HG02759 (cell line): ENCODE data around the gene A1BG.

Source experiments
- ATAC-seq: cut with Tn5 transposase; IDR thresholded peaks from one replicate; pipeline ENCODE4 v1.9.1; 2021; ENCODE audit warnings: mild to moderate bottlenecking, moderate library complexity; ENCODE audit not compliant: unreplicated experiment

A1BG gene

DNA sequence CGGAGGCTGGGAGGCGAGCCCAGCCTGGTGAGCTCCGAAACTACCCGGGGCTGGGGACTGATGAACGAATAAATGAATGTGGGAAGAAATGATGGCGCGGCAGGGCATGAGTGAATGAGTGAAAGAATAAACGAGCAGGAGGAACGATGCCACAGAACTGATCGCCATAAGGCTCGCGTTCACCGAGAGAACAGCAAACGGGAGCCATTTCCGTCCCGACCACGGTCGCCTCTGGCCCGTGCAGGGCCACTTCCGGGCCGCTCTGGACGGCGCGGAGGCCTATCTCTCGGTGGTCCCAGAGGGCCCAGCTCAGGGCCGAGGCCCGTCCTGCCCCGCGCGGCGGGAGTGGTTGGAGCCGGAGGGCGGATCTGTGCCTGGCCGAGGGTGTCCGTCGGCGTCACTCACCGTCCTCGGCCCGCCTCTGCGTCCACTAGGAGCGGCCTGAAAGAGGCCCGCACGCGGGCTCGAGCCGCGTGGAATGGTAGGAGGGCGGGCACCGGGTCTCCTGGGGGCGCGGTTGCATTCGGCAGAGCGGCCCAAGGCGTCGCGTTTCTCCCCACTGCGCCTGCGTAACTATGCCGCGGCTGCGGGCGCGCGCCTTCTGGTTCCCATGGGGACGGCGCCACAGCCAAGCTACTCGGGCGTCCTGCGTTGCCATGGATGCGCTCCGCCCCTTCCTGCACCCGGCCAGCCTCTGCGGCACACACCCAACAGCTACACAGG is 9.1 kb upstream of the A1BG start, which contains the start of gene ZNF497:
Gene ZNF497 (minus strand): TSS at position 480 of the 723 bp plus-strand sequence. CDS start 5,116 bp downstream, outside the sequence.
- ATAC-seq = peak; percentile 87

DNA sequence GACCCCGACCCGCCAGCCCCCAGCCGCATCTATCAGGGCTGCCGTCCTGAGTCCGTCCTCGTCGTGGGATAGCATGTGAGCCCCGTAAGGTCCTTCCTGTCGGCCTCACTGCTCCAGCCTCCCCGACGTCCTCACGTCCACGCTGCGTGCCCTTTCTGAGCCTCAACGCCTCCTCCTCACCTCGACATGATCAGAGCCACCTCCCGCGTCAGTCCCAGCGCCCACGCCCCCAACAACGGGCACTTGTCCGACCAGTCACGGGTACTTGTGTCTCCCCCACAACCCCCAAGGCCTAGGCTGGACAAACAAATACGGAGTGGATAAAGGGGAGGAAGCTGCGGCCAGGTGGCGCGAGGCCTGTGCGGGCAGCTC is 8.6 kb upstream of the A1BG start:
- peak; percentile 16 for ATAC-seq

DNA sequence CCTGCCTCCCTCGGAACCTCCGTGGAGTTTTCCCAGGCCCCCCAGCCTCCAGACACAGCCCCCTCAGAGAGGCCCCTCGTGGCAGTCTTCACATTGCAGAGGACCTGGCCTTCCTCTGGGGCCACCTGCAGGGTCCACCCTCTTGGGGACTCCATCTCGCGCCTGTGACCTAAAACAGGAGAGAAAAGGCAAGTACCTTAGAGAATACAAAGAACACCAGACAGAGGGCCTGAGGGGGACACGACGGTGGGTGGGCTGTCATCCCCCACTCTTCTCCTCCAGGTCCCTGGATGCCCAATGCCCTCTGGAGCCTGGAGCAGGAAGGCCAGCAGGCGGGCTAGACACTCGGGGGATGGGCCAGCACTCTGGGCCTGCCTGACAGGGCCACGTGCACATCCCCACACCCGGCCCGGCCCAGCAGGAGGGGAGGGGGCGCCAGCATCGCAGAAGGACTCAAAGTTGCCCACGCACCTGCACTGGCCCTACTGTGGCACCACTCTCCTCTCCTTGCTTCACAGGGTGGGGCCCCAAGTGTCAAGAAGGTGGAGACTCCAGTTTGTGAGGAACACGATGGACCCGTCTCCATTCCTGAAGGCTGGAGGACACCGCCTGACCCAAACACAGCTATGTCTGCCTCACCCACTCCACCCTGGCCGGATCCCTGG is 4.3 kb upstream of the A1BG start:
- no peak for ATAC-seq

DNA sequence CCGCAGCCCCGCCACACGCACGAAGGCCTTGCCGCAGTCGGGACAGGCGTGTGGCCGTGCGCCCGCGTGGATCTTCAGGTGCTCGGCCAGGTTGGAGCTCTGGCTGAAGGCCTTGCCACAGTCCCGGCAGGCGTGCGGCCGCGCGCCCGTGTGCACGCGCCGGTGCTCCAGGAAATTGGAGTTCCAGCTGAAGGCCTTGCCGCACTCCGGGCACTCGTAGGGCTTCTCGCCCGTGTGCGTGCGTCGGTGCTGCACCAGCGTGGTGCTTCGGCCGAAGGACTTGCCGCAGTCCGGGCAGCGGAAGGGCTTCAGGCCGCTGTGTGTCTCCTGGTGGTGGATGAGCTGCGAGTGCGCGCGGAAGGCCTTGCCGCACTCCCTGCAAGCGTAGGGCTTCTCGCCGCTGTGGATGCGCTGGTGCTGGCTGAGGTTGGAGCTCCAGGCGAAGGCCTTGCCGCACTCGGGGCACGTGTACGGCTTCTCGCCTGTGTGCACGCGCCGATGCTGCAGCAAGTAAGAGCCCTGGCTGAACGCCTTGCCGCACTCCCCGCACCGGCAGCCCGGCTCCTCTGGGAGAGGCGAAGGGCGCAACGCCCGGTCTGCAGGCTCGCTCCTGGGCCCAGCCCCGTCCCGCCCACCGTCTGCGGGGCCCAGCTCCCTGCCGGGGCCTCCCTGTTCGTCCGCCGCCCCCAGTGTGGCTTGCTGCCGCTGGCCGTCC is 3.6 kb upstream of the A1BG start:
- no peak for ATAC-seq

DNA sequence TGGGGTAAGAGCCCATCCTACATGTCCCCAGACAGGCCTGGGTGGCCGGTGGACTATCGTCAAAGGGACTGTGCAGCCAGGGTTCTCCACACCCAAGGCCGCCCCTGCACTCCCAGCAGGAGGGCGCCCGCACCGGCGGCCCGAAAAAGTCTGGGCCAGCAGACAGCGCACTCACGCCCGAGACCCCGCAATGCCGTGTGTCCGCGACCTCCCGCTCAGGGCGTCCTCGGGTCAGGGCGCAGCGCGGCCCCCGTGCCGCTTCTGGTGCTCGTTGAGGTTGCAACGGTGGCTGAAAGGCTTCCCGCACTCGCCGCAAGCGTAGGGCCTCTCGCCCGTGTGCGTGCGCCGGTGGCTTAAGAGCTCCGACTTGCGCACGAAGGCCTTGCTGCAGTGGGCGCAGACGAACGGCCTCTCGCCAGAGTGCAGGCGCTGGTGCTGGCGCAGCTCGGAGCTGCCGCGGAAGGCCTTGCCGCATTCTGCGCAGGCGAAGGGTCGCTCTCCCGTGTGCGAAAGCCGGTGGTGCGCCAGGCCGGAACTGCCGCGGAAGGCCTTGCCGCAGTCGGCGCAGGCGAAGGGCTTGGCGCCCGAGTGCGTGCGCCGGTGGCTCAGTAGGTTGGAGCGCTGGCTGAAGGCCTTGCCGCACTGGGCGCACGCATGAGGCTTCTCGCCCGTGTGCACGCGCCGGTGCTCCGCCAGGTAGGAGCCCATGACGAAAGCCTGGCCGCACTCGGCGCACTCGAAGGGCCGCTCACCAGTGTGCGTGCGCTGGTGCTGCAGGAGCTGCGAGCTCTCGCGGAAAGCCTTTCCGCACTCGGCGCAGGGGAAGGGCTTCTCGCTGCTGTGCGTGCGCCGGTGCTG is 2.8 kb upstream of the A1BG start:
- peak; percentile 58 for ATAC-seq

DNA sequence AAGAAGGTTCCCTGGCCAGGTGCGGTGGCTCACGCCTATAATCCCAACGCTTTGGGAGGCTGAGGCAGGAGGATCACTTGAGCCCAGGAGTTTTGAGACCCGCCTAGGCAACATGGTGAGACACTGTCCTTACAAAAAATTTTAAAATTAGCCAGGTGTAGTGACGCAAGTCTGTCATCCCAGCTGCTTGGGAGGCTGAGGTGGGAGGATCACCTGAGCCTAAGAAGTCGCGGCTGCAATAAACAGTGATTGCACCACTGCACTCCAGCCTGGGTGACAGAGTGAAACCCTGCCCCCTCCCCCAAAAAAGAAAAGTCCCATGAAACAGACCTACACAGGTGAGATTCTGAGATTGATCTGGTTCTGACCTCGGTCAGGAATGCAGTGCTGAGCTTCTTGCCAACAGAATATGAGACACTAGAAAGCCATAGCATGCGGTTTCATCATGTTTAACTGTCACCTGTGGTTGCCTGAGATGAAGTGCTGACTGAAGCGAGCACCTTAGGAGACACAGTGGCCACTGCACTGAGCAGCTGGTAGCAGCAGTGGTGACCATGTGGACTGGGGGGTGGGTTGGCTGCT is 2.0 kb upstream of the A1BG start:
- no peak for ATAC-seq

DNA sequence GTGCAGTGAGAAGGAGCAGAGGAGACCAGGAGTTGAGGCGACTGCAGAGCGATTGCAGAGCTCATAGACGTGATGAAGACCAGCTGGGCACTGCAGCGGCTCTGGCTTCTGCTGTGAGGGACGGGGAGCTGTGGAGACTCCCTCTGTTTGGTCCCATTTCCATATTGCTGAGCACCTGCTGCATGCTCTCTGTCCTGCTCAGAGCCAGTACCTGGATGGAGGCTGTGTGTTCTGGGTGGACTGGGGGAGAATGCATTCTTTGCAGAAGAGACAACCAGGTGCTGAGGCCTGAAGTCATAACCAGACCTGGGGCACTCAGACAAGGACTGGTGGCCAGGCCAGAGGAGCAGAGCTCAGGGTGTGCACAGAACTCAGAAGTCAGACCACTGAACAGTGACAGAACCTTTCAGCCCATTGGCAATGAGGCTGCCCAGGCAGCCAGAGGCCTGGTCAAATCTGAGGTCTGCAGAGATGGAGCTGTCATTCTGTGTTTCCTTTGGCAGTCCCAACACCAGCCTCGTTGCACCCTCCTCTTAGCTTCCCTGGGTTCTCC is 1.3 kb upstream of the A1BG start:
- no peak for ATAC-seq

DNA sequence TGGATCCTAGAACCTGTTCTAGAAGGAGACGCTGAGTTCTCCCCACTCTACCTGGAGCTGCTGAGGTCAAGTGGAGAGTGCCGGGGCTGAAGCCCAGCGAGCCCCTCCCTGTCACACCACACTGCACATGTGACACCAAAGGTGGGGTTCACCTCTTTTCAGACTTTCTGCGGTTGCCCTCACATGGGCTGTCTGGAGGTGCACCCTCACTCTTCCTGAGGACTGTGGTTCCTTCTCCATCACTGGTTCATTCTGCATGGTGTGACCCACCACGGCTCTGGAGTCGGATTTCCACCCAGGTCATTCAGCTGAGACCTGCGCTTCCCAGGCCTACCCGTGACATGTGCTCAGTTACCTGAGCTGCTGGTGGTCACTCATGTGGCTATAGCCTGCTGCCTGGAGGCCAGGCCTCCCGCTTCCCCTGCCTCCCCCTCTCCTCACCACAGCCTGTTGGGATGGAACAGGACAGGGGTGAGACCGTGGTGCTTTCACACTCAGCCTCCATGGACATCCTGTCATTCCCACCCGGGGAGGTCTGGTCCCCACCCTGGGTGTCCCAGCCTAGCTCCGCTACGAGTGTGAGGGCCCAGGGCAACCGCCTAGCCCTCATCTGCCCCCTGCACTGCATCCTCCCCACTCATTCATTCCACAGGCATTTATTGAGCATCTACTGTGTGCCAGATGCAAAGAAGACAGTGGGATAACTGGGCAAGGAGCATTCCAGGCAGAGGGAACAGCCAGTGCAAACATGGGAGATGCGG is 605 bp upstream of the A1BG start:
- no peak for ATAC-seq

DNA sequence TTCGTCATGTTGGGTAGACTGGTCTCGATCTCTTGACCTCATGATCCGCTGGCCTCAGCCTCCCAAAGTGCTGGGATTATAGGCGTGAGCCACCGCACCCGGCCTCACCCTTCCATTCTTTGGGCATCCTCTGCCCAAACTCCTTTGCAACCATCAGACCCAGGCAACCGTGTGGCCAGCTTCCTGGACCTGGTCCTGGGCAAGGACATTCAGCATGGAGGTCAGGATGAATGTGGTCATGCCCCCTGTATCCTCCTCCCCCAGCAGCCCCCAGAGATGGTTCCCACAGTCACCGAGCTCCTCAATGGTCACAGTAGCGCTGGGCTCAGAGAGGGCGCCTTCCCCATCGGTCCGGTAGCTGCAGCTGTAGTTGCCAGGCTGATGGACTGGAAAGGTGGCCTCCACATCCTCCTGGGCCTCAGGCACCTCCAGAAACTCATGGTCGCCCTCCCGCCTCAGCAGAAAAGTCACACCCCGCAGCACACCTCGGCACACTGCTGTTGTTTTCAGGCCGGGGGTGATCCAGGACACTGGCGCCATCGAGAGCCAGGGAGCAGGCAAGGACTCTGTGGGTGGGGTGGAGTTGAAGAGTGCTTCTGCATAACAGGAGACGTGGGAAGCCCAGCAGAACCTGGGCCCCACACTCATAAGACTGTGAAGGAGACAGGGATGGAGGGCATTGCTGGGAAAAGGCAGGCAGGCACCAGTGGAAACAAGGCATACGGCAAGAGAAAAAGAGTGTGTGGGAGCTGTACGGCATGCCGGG is 1.1 kb downstream of the A1BG start:
- ATAC-seq = no peak

DNA sequence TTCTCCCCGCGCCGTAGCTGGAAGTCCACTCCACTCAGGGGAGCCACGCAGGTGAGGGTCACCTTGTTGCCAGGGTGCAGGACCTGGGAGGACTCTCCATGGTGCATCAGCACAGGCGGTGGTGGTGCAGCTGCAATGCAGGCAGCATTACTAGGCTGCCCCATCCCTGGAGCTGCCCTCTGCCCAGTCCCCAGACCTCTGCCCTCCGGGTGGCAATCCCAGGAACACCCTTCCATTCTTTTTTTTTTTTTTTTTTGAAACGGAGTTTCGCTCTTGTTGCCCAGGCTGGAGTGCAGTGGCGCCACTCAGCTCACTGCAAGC is 1.8 kb downstream of the A1BG start:
- no peak for ATAC-seq

DNA sequence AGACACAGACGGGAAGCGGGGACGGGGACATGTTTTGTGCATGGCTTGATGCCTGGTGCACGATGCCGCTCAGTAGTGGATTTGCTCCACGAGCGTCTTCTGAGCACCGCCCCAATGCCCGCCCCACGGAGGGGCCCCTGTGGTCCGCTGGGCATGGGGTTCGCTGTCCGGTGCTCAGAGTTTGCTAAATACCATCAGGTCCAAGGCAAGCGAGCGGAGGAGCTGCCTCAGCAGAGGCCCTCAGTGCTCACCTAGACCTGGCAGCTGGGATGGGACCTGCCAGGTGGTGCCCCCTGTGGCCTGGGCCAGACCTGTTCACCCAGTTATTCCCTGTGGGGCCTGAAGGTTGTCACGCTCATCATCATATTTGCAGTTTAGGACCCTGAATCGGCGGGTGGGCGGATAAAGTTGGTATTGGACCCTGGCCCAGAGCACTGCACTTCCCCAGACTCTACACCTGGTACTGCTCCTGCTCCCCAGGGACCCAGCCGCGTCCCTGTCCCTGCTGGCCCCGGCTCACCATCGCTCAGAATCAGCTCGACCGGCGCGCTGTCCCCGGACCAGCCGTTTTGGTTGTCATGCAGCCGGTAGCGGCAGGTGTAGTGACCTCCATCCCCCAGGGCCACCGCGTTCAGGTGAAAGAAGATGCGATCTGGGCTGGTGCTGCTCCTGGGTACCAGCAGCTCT is 2.3 kb downstream of the A1BG start:
- ATAC-seq = no peak

DNA sequence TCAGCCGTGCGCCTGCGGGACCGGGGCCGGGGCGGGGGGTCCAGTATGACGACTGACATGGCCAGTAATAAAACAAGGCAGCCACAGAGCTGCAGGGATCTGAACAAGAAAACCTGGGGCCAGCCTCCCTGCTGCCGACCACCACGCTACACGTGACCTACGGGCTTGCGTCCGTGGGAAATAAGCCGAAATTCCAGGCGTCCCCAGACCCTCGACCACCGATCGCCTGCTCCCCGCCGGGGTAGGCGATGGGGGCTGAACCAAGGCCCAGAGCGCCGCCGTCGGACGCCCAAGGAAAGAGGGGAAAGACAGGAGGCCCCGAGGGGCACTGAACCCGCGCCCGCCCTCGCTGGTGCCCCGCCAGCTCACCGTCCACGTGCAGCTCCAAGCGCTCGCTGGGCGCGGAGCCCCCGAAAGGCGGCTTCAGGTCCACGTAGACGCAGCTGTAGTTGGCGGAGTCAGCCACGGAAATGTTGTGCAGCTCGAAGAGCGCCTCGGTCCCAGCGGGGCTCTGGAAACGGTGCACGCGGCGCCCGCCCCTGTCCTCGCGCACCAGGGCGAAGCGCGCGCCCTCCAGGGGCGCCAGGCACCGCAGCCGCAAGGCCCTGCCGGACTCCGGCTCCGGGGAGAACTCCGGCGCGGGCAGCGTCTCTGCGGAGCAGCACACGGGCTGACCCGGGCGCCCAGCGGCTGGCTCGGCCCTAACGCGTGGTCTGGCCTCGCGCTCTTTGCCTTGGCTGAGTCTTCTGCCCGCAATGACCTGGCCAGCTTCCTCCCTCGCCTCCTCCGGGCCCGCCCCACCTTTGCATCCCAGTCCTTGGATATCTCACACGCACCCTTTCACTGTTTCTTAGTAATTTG is 3.1 kb downstream of the A1BG start:
- ATAC-seq = no peak

DNA sequence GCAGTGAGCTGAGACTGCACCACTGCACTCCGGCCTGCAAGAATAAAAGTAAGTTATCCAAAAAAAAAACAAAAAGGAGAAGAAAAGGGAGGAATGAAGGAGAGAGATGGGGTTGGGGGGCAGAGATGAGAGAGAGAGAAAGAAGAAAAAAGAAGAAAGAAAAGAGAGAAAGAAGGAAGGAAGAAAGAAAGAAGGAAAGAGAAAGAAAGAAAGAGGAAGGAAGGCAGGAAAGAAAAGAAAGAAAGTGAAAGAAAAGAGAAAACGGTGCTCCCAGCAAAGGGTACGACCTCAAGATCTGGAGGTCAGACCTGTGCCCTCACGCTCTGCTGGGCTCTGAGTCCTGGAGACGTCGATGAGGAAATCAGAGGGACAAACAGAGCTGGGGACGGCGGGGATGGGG is 3.7 kb downstream of the A1BG start:
- ATAC-seq = no peak

DNA sequence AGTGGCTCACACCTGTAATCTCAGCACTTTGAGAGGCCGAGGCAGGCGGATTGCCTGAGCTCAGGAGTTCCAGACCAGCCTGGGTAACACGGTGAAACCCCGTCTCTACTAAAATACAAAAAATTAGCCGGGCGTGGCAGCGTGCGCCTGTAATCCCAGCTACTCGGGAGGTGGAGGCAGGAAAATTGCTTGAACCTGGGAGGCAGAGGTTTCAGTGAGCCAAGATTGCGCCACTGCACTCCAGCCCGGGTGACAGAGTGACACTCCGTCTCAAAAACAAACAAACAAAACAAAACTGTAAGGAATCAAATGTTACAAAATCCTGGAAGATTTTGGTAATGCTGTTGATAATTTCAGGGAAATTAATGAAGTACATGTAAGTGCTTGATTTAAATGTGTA is 5.2 kb downstream of the A1BG start:
- peak; percentile 13 for ATAC-seq

DNA sequence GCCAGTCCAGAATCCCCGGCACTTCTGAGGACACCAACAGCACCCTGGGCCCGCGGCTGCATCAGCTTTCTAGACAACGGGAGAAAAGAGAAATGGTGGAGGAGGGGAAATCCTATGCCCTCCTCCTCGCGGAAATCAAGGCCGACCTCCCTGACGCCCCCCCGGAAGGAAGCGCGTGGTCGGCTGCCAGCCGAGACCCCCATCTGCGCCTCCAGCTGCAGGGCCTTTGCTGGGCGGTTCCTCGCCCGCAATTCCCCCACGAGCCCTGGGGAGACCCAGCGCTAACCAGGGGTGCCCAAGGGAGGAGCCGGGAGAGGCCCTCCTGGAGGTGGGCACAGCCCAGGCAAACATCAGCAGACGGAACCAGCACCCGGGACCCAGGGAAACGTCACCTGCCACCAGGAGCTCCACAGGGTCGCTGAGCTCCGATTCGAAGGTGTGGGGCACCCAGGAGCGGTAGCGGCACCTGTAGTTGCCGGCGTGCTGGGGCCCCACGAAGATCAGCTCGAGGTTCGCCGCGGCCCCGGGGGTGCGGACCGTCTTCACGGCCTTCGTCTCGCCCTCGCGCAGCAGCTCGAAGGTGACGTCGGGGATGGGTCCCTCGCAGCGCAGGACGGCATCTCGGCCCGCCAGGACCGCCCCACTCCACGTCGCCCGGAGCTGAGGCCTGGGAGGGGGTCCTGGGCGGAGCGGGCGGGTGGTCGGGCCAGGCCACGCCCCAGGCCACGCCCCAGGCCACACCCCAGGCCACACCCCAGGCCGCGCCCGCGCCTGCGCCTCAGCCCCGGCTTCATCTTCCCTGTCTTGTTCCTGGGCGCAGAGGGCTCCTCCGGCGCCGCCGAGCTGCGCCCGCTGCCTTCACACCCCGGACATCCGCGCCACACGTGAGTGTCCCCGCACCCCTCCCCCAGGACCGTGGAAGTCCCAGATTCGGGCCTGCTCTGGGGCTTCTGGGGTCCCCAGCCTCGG is 6.0 kb downstream of the A1BG start:
- ATAC-seq = peak; percentile 94

DNA sequence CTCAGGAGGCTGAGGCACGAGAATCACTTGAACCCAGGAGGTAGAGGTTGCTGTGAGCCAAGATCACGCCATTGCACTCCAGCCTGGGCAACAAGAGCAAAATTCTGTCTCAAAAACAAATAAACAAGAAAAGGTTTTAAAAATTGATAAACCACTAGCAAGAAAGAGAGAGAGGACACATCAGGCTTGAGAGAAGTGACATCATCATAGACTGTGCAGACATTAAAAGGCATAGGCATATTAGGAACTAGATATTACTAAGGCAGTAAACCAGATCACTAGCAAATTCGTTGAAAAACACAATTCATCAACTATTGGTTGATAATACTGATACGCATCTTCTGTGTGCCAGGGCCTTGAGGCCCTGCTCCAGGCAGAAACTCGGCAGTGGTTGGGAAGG is 7.7 kb downstream of the A1BG start:
- no peak for ATAC-seq
